ENCODE data around the gene GRM1. TPM values are rescaled to one million over a fixed set of nuclear protein-coding genes. Genes with fewer than 3 reads are reported as not detected.

GRM1 gene
- total and polyA plus RNA-seq, 2 of the 4 experiments (the other 2 are of a cell fraction), result not detected

DNA sequence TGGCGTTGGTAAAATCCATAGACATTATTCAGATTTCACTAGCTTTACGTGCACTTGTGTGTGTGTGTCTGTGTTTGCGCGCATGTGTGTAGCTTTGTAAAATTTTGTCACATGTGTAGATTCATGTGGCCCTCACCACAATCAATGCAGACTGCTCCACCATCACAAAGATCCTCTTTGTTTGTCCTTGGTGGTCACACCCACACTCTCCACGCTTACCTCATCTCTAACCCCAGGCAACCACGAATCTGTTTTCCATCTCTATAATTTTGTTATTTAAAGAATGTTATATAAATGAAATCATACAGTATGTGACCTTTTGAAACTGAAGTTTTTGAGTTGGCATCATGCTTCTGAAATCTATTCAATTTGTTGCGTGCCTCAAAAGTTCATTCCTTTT lies 58.5 kb downstream of the GRM1 start:
- Histone ChIP-seq H2BK20ac (ENCODE audit: low read depth, low read length) (no peak overlapping the region), H2BK15ac (ENCODE audit: low read depth, low read length) (no peak overlapping the region), H3K27ac (ENCODE audit: insufficient read depth, low read length) (no peak overlapping the region), H3K23ac (ENCODE audit: low read depth, low read length) (no peak overlapping the region), H4K20me1 (ENCODE audit: insufficient read depth, low read length) (no peaks in the 10 kb centered on the region), H4K5ac (ENCODE audit: low read depth, low read length) (no peak overlapping the region), H2BK5ac (ENCODE audit: low read depth, low read length, poor library complexity, severe bottlenecking) (no peak overlapping the region), H3K18ac (ENCODE audit: low read depth, low read length) (no peak overlapping the region), H3K9me1 (ENCODE audit: insufficient read depth, low read length) (no peaks in the 10 kb centered on the region), H3K4ac (ENCODE audit: low read depth, low read length) (no peak overlapping the region), H3K36me3 (ENCODE audit: control insufficient read depth, insufficient read depth, low read length) (no peaks in the 10 kb centered on the region), H2BK120ac (ENCODE audit: low read depth, low read length) (no peak overlapping the region), H3K4me3 (ENCODE audit: insufficient read depth, low read depth, low read length) (no peak overlapping the region), H4K8ac (ENCODE audit: low read depth in 2 of 2, low read length in 2 of 2) (no peak overlapping the region), H3K79me1 (ENCODE audit: low read depth in 1 of 2, low read length in 2 of 2) (no peaks in the 10 kb centered on the region), H3K4me2 (ENCODE audit: low read depth, low read length) (no peak overlapping the region), H3K9ac (ENCODE audit: low read depth, low read length) (no peak overlapping the region), H2AK9ac (replicated peaks; ENCODE audit: low read depth, low read length, poor library complexity) (no peak overlapping the region), H2AK5ac (ENCODE audit: low read depth, low read length) (no peak overlapping the region), H2AFZ (replicated peaks; ENCODE audit: low read length, poor library complexity) (no peak overlapping the region), H4K91ac (ENCODE audit: insufficient read depth, low read depth, low read length) (no peak overlapping the region), H3K14ac (replicated peaks; ENCODE audit: low read depth, low read length) (no peak overlapping the region), H3K56ac (ENCODE audit: extremely low read depth, insufficient read depth, low read length) (no peak overlapping the region), H3K4me1 (ENCODE audit: control insufficient read depth, insufficient read depth, low read length) (no peaks in the 10 kb centered on the region), H3K27me3 (ENCODE audit: control insufficient read depth, insufficient read depth, low read length) (no peaks in the 10 kb centered on the region), H3K9me3 (ENCODE audit: control insufficient read depth, insufficient read depth, low read length) (peaks cover 3% of the 10 kb centered on the region; the same call in 1 of the 2 replicates)
- intact Hi-C loops (cut with micrococcal nuclease), result no loop called here
- whole genome bisulfite sequencing, 2 experiments (ENCODE audit: extremely low coverage in 2 of 2, insufficient read length in 1 of 2), result no CpG with 5 or more reads among the region's 7 CpGs
- ChIA-PET POLR2A (ENCODE audit: unreplicated experiment) (no interaction called here), CTCF (no interaction called here)
- no TSS peak for BruUV-seq (replicated peaks)
- ATAC-seq (ENCODE audit: low read depth), result no peak
- dilution Hi-C loops (cut with HindIII; ENCODE audit: low sequenced_read_pairs, unreplicated experiment), result no loop called here
- TF ChIP-seq ELK1 (IDR thresholded peaks at IDR 0.05; ENCODE audit: borderline replicate concordance, low read depth, low read length) (no peak), CHD1 (IDR thresholded peaks at IDR 0.05; ENCODE audit: low read depth, low read length) (no peak), SMC3 (IDR thresholded peaks at IDR 0.05; ENCODE audit: low read depth, low read length) (no peak), RCOR1 (IDR thresholded peaks at IDR 0.05; ENCODE audit: insufficient replicate concordance, low read length) (no peak), NFE2L2 (IDR thresholded peaks at IDR 0.05; ENCODE audit: low read depth, low read length) (no peak), MAFK (IDR thresholded peaks at IDR 0.05; ENCODE audit: low read depth, low read length) (no peak), MAZ (IDR thresholded peaks at IDR 0.05; ENCODE audit: borderline replicate concordance, low read depth, low read length) (no peak), POLR2A (IDR thresholded peaks at IDR 0.05; ENCODE audit: low read depth, low read length) (no peak), FOS (IDR thresholded peaks at IDR 0.05; ENCODE audit: low read depth, low read length) (no peak), CTCF (conservative IDR thresholded peaks at IDR 0.05; ENCODE audit: low read depth, low read length) (no peak), CEBPB (IDR thresholded peaks at IDR 0.05; ENCODE audit: low read depth, low read length) (no peak), BHLHE40 (IDR thresholded peaks at IDR 0.05; ENCODE audit: low read depth, low read length) (no peak), RFX5 (IDR thresholded peaks at IDR 0.05; ENCODE audit: low read depth, low read length) (no peak), RAD21 (IDR thresholded peaks at IDR 0.05; ENCODE audit: low read length) (no peak), MXI1 (IDR thresholded peaks at IDR 0.05; ENCODE audit: borderline replicate concordance, low read depth, low read length) (no peak)
- TF ChIP-seq, protein P1, sequence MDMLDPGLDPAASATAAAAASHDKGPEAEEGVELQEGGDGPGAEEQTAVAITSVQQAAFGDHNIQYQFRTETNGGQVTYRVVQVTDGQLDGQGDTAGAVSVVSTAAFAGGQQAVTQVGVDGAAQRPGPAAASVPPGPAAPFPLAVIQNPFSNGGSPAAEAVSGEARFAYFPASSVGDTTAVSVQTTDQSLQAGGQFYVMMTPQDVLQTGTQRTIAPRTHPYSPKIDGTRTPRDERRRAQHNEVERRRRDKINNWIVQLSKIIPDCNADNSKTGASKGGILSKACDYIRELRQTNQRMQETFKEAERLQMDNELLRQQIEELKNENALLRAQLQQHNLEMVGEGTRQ (IDR thresholded peaks at IDR 0.05; ENCODE audit: low read depth, low read length), result no peak
- no peak for DNase-seq
- in situ Hi-C loops (cut with MboI; ENCODE audit: low sequenced_read_pairs), result no loop called here

All from IMR-90 (cell line).